Lower lobe of right lung (tissue), 2 donors: ENCODE data around the gene DCP2. TPM values are rescaled to one million over a fixed set of nuclear protein-coding genes. Genes with fewer than 3 reads are reported as not detected.

Experiments
- ATAC-seq, 2 donors: fragments of 200-7000 bp; cut with Tn5 transposase; one replicate each; pipeline ENCODE4 v1.9.1; 2020 to 2022; ENCODE audit warnings: mild to moderate bottlenecking in 2 of 2, moderate library complexity in 2 of 2
- DNase-seq: peaks from one replicate; pipeline ENCODE4 v3.0.0-alpha.2; 2020
- H3K27ac ChIP-seq: fragments of 200-600 bp; one replicate; pipeline ENCODE4 v1.8.0; 2022
- H3K27me3 ChIP-seq: fragments of 200-600 bp; one replicate; pipeline ENCODE4 v1.8.0; 2022; ENCODE audit warnings: low read depth
- H3K36me3 ChIP-seq: fragments of 200-600 bp; one replicate; pipeline ENCODE4 v1.8.0; 2022; ENCODE audit warnings: mild to moderate bottlenecking
- H3K4me1 ChIP-seq: fragments of 200-600 bp; one replicate; pipeline ENCODE4 v1.8.0; 2022
- H3K4me3 ChIP-seq: fragments of 200-600 bp; one replicate; pipeline ENCODE4 v1.8.0; 2022; ENCODE audit warnings: mild to moderate bottlenecking
- H3K9me3 ChIP-seq: fragments of 200-600 bp; one replicate; pipeline ENCODE4 v1.8.0; 2022
- CTCF ChIP-seq: fragments of 200-600 bp; IDR thresholded peaks from one replicate; pipeline ENCODE4 v1.8.0; 2022; ENCODE audit warnings: antibody characterized with exemption, mild to moderate bottlenecking
- intact Hi-C: fragments of 100-400 bp; cut with DNase I; formaldehyde crosslinking; loops from one replicate; pipeline ENCODE4 v1.11.0; 2022
- total RNA-seq: library from RNA; stranded (reverse); fragmentation: NEBNext Ultra II Directional; extraction: Animal tissue kit (Norgen Biotek cat#: 25700); gene quantifications from one replicate; pipeline ENCODE4 v1.2.1, GENCODE V29; 2021
- donor health status: DM: no; HTN: yes; CAD: no; lungs with severe emphysema.

The DCP2 gene
- total RNA-seq, 1 donor from 2014 or later, result 77.8 TPM

GRCh38 chr5:113039934-113040285 is 63.3 kb downstream of the DCP2 start:
- H3K36me3 ChIP-seq, result peaks cover 7% of the 10 kb centered on the region
- DNase-seq (no peak), ATAC-seq (no peak)
- no peaks in the 10 kb centered on the region for H3K4me1 ChIP-seq
- intact Hi-C loops, result no loop called here
- no peak overlapping the region for H3K4me3 ChIP-seq
- no peaks in the 10 kb centered on the region for H3K27me3 ChIP-seq
- TF ChIP-seq CTCF, result no peak
- H3K9me3 ChIP-seq, result no peaks in the 10 kb centered on the region
- no peak overlapping the region for H3K27ac ChIP-seq

GRCh38 chr5:113040672-113041260 is 64.2 kb downstream of the DCP2 start:
- intact Hi-C loops, result no loop called here
- DNase-seq (no peak), ATAC-seq (no peak)
- H3K9me3 ChIP-seq, result no peaks in the 10 kb centered on the region
- H3K36me3 ChIP-seq, result peaks cover 7% of the 10 kb centered on the region
- no peak overlapping the region for H3K27ac ChIP-seq
- TF ChIP-seq CTCF, result no peak
- H3K27me3 ChIP-seq, result no peaks in the 10 kb centered on the region
- H3K4me1 ChIP-seq, result no peaks in the 10 kb centered on the region
- no peak overlapping the region for H3K4me3 ChIP-seq

- intact Hi-C loops, result no loop called here
- no peak for TF ChIP-seq CTCF
- Histone ChIP-seq H3K27me3 (no peaks in the 10 kb centered on the region), H3K9me3 (no peaks in the 10 kb centered on the region), H3K36me3 (peaks cover 7% of the 10 kb centered on the region), H3K4me1 (peaks cover 5% of the 10 kb centered on the region), H3K27ac (no peak overlapping the region), H3K4me3 (no peak overlapping the region)
- ATAC-seq (no peak), DNase-seq (no peak)
Observed at GRCh38 chr5:113042491-113043243, 66.1 kb downstream of the DCP2 start.

GRCh38 chr5:113043491-113043931 is 66.9 kb downstream of the DCP2 start:
- DNase-seq, result no peak
- no peak overlapping the region for H3K27ac ChIP-seq

GRCh38 chr5:113044776-113045465 is 68.3 kb downstream of the DCP2 start:
- H3K4me3 ChIP-seq, result no peak overlapping the region
- H3K9me3 ChIP-seq, result no peaks in the 10 kb centered on the region
- no peaks in the 10 kb centered on the region for H3K27me3 ChIP-seq
- intact Hi-C loops, result no loop called here
- peaks cover 15% of the 10 kb centered on the region for H3K36me3 ChIP-seq
- no peak for TF ChIP-seq CTCF
- no peak overlapping the region for H3K27ac ChIP-seq
- DNase-seq (no peak), ATAC-seq (no peak)
- peaks cover 7% of the 10 kb centered on the region for H3K4me1 ChIP-seq

More at GRCh38 chr5:113043491-113043931, 66.9 kb downstream of the DCP2 start:
- peak; percentile 20 to 51 for ATAC-seq
- Histone ChIP-seq H3K4me1 (peaks cover 7% of the 10 kb centered on the region), H3K27me3 (no peaks in the 10 kb centered on the region), H3K4me3 (no peak overlapping the region), H3K9me3 (no peaks in the 10 kb centered on the region), H3K36me3 (peaks cover 12% of the 10 kb centered on the region)
- intact Hi-C loops, result no loop called here
- TF ChIP-seq CTCF, result no peak
